Muscle of back (tissue), 11 donors: ENCODE data around the gene HEATR5A. TPM values are rescaled to one million over a fixed set of nuclear protein-coding genes. Genes with fewer than 3 reads are reported as not detected.
"Not testable (repeated sequence)": the region's sequence is repeated elsewhere in the genome, so short reads cannot be mapped to it uniquely, and the experiment has no call there.

Experiments
- DNase-seq, 3 donors: peaks; one replicate each; pipeline versions ENCODE4 v3.0.0 to v3.0.0-alpha.2; 2013
- polyA plus RNA-seq, 10 donors: library from polyadenylated mRNA; unstranded; fragments of 120-200 nt; gene quantifications; one replicate each; pipeline ENCODE4 v1.2.1, GENCODE V29; 2013; ENCODE audit not compliant: insufficient read length in 10 of 10

The HEATR5A gene
- polyA plus RNA-seq, 10 donors = 11.3 to 19.3 (median 16.2) TPM

GRCh38 chr14:31286456-31287293, 133.7 kb downstream of the HEATR5A start:
- no peak for DNase-seq

- peak in 1 of 3 donors; percentile 5 for DNase-seq
These were observed 136.6 kb downstream of the HEATR5A start for GRCh38 chr14:31283578-31284252.

- DNase-seq = no peak
These were observed 137.2 kb downstream of the HEATR5A start for GRCh38 chr14:31283153-31283552.

DNA sequence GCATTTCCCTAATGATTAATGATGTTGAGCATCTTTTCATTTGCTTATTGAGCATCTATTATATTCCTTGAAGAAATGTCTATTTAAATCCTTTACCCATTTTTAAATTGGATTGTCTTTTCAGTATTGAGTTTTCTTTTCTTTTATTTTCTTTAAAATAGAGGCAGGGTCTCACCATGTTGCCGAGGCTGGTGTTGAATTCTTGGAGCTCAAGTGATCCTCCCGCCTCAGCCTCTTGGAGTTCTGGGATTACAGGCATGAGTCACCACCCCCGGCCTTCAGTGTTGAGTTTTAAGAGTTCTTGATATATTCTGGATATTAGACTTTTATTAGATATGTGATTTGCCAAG, 139.5 kb downstream of the HEATR5A start:
- DNase-seq = no peak

GRCh38 chr14:31280132-31280870, 140.0 kb downstream of the HEATR5A start:
- no peak for DNase-seq

DNA sequence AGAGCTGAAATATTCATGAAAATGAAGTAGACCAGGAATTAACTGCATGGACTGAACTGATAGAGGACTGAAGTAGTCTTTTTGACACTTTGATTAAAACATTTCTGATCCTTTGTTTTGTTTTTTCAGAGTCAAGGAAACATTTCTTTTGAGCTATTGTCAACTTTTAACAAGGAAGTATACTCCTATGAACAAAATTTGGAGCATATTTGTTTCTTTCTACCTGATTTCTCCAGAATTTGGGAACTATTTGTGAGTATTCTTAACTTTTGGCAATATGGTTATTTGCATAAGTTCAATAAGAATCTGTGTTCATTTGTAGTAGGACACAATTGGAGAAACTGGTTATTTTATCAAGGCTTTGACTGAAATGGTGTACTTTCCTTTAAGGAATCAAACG, 141.5 kb downstream of the HEATR5A start:
- no peak for DNase-seq

DNA sequence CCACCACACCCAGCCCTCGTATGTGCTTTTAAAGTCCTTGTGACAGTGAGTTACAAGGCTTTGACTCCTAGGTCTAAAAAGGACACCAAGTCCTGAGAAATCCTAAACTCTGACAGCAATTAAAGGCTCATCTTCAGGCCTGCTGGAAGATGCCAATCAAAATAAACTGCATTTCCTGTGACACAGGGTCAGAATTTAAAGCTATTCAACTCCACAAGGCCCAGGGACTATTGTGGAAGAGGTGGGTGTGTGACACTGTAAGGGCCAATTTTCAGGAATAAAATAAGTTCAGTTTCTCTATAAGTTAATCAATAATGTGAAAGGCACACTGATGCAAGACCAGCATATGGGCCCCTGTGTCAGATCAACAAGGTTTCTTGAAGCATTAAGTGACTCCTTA, 143.3 kb downstream of the HEATR5A start:
- DNase-seq = no peak

- not testable (repeated sequence) for DNase-seq
These were observed 143.9 kb downstream of the HEATR5A start for GRCh38 chr14:31276417-31276816.

GRCh38 chr14:31275731-31276130, 144.6 kb downstream of the HEATR5A start:
- DNase-seq = no peak

GRCh38 chr14:31271648-31272047, 148.7 kb downstream of the HEATR5A start:
- DNase-seq = no peak

GRCh38 chr14:31270196-31270772, 150.1 kb downstream of the HEATR5A start:
- no peak for DNase-seq

DNA sequence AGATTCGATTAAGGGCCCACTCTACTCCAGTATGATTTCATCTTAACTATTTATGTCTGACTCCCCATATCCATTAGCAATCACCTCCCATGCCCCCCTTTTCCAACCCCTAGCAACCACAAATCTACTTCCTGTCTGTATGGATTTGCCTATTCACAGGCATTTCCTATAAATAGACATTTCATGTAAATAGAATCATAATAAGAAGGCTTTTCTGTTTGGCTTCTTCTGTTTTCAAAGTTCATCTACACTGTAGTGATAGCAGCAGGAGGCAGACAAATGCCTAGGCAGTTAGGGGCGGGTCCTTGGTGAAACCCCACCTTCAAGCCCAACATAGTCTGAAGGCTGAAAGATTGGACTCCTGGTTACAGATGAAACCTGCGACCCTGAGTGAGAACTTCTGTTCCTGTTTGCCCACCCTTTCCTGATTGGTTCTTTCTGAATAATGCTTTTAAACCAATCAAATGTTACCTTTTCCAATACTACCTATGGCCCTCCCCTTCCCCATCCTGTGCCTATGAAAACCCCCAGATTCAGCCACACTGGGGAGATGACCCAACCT, 150.6 kb downstream of the HEATR5A start:
- DNase-seq = no peak

DNA sequence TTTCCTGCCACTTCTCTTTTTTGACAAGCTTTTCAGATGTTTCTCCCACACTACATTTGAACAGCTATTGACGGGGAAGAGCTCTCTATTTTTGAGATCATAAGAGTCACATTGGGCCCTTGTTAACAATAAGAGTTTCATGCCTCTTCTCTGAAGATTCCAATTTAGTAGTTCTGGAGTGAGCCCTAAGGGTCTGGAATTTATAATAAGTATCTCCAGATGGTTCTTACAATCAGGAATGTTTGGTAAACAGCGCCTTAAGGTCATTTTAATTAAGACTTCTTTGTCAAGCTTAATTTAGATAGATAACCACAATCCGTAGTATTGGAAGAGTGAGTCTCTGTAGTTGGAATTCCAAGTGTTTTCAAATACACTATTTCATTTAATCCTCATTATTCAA, 152.1 kb downstream of the HEATR5A start:
- no peak for DNase-seq

DNA sequence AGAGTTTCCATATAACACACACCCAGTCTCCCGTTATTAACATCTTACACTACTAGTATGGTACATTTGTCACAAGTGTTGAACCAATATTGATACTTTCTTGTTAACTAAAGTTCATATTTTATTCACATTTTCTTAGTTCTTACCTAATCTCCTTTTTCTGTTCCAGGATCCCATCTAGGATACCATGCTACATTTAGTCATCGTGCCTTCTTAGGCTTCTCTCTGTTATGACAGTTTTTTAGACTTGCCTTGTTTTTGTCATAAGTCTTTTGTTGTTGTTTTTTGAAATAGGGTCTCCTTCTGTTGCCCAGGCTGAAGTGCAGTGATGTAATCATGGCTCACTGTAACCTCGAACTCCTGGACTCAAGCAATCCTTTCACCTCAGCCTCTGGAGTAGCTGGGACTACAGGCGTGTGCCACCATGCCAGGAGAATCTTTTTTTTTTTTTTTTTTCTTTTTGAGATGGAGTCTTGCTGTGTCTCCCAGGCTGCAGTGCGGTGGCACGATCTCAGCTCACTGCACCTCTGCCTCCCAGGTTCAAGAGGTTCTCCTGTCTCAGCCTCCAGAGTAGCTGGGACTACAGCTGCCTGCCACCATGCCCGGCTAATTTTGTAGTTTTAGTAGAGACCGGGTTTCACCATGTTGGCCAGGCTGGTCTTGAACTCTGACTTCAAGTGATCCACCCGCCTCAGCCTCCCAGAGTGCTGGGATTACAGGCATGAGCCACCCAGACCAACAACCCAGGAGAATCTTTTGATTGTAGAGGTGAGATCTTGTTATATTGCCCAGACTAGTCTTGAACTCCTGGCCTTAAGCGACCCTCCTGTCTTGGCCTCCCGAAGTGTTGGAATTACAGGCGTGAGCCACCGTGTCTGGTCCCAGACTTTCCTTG, 153.7 kb downstream of the HEATR5A start:
- DNase-seq = no peak

- DNase-seq = no peak
These were observed 154.5 kb downstream of the HEATR5A start for GRCh38 chr14:31265701-31266398.

GRCh38 chr14:31263485-31264133, 156.7 kb downstream of the HEATR5A start:
- peak; percentile 87 to 97 (median 91) for DNase-seq

- DNase-seq = peak in 2 of 3 donors; percentile 18 to 44
These were observed 158.3 kb downstream of the HEATR5A start for GRCh38 chr14:31261859-31262731.

DNA sequence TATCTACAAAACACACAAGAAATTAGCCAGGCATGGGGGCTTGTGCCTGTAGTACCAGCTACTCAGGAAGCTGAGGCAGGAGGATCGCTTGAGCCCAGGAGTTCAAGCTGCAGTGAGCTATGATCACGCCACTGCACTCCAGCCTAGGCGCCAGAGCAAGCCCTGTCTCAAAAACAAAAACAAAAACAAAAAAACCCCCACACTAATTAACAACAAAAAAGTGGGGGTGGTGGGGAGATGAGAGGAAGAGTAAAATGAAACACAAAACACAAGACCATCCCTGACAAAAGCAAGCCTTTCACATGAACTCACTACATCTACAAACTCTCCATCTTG, 158.9 kb downstream of the HEATR5A start:
- DNase-seq = no peak

DNA sequence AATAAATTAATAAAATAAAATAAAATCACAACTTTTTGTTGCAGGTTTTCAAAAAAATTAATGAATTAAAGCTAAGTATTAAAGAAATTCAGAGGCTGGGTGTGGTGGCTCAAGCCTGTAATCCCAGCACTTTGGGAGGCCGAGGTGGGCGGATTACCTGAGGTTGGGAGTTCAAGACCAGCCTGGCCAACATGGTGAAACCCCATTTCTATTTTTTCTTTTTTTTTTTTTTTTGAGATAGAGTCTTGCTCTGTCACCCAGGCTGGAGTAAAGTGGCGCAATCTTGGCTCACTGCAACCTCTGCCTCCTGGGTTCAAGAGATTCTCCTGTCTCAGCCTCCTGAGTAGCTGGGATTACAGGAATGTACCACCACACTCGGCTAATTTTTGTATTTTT, 161.3 kb downstream of the HEATR5A start:
- not testable (repeated sequence) for DNase-seq
